A673 (cell line): ENCODE results near the gene YIF1A. TPM values are rescaled to one million over a fixed set of nuclear protein-coding genes. Genes with fewer than 3 reads are reported as not detected.

Experiments used
- BruUV-seq: library from RNA; stranded (reverse); fragments of 400-500 nt; replicated peaks from 2 replicates; lab custom pipeline; 2021; lab: Mats Ljungman, UMichigan
- CTCF ChIA-PET: fragments of 300-600 bp; sonication (Branson Sonifier 250); formaldehyde crosslinking; loops from one replicate; lab custom pipeline; 2022; ENCODE audit warnings: antibody characterized with exemption; lab: Charles Lee
- POLR2A ChIA-PET: fragments of 300-600 bp; sonication (Branson Sonifier 250); formaldehyde crosslinking; loops from one replicate; lab custom pipeline; 2022; ENCODE audit warnings: antibody characterized with exemption; ENCODE audit not compliant: low non-redundant PET; lab: Charles Lee
- DNase-seq: peaks from one replicate; pipeline ENCODE4 v3.0.0-alpha.2; 2015; ENCODE audit warnings: low spot score
- H3K27ac ChIP-seq: fragments of 200-600 bp; sonication (generic); 2 replicates; pipeline ENCODE4 v1.5.1; 2016; ENCODE audit warnings: mixed run types, low read depth, mild to moderate bottlenecking, mixed read lengths, antibody characterized with exemption, low read length; ENCODE audit not compliant: poor library complexity, severe bottlenecking
- H3K27me3 ChIP-seq: fragments of 200-600 bp; sonication (generic); replicated peaks from 2 replicates; pipeline ENCODE4 v1.6.1; 2017; ENCODE audit warnings: mixed run types, low read depth, mild to moderate bottlenecking, mixed read lengths, antibody characterized with exemption, low read length; ENCODE audit not compliant: insufficient read depth, poor library complexity
- H3K36me3 ChIP-seq: fragments of 200-600 bp; sonication (generic); 2 replicates; pipeline ENCODE4 v1.6.1; 2016; ENCODE audit warnings: mixed run types, mild to moderate bottlenecking, mixed read lengths, antibody characterized with exemption, low read length; ENCODE audit not compliant: insufficient read depth, poor library complexity, severe bottlenecking
- H3K4me1 ChIP-seq: fragments of 200-600 bp; sonication (generic); 2 replicates; pipeline ENCODE4 v1.6.1; 2017; ENCODE audit warnings: mixed run types, mild to moderate bottlenecking, mixed read lengths, antibody characterized with exemption, low read length; ENCODE audit not compliant: insufficient read depth, poor library complexity, severe bottlenecking
- H3K4me3 ChIP-seq: fragments of 200-600 bp; sonication (generic); 2 replicates; pipeline ENCODE4 v1.5.1; 2016; ENCODE audit warnings: low read depth, mixed run types, mild to moderate bottlenecking, mixed read lengths, low read length; ENCODE audit not compliant: poor library complexity, severe bottlenecking
- H3K9me3 ChIP-seq: fragments of 200-600 bp; sonication (generic); 2 replicates; pipeline ENCODE4 v1.6.1; 2016; ENCODE audit warnings: mixed run types, low read depth, mild to moderate bottlenecking, mixed read lengths, antibody characterized with exemption, low read length; ENCODE audit not compliant: poor library complexity, severe bottlenecking
- CTCF ChIP-seq: fragments of 300-800, 200-600 bp; sonication (generic); conservative IDR thresholded peaks from 2 replicates; pipeline ENCODE4 v1.5.1; 2017; ENCODE audit warnings: low read depth, mild to moderate bottlenecking, antibody characterized with exemption, low read length, moderate library complexity, mixed read lengths
- EZH2 ChIP-seq: fragments of 200-600 bp; sonication (generic); IDR thresholded peaks from 2 replicates; pipeline ENCODE4 v1.6.1; 2017; ENCODE audit warnings: borderline replicate concordance, low read depth, mild to moderate bottlenecking, mixed read lengths, antibody characterized with exemption, low read length; ENCODE audit not compliant: poor library complexity, severe bottlenecking
- intact Hi-C: fragments of 100-400 bp; cut with micrococcal nuclease; formaldehyde crosslinking; loops from one replicate; pipeline ENCODE4 v1.10.0; 2022; ENCODE audit not compliant: unreplicated experiment
- total RNA-seq: library from RNA; stranded (reverse); gene quantifications from 2 replicates; pipeline ENCODE4 v1.2.3, GENCODE V29; 2021

Gene YIF1A
- total RNA-seq, 1 experiment from 2014 or later: 125 TPM

- H3K4me3 ChIP-seq: no peak overlapping the region
- no peak for DNase-seq
- TF ChIP-seq CTCF: no peak
- TF ChIP-seq EZH2: no peak
- intact Hi-C loops: loop anchor here (5.0 kb wide), 1 partner anchor 102 kb away; no protein-coding TSS in a partner anchor
- no peaks in the 10 kb centered on the region for H3K36me3 ChIP-seq
- ChIA-PET CTCF (no interaction called here), POLR2A (no interaction called here)
- H3K4me1 ChIP-seq: peaks cover 24% of the 10 kb centered on the region
- H3K27ac ChIP-seq: peak overlapping the region; percentile 50
- H3K9me3 ChIP-seq: no peaks in the 10 kb centered on the region
- no TSS peak for BruUV-seq
- H3K27me3 ChIP-seq: no peaks in the 10 kb centered on the region
Measured at GRCh38 chr11:66324664-66325063, 35.7 kb upstream of the YIF1A start.

- no peak for TF ChIP-seq EZH2
- TF ChIP-seq CTCF: no peak
- intact Hi-C loops: no loop called here
- no TSS peak for BruUV-seq
- CTCF ChIA-PET: no interaction called here
- H3K36me3 ChIP-seq: no peaks in the 10 kb centered on the region
- H3K4me3 ChIP-seq: no peak overlapping the region
- no peaks in the 10 kb centered on the region for H3K9me3 ChIP-seq
- peaks cover 29% of the 10 kb centered on the region for H3K4me1 ChIP-seq
- POLR2A ChIA-PET: no interaction called here
- no peak for DNase-seq
- H3K27ac ChIP-seq: no peak overlapping the region
- H3K27me3 ChIP-seq: no peaks in the 10 kb centered on the region
Measured at GRCh38 chr11:66323684-66324083, 34.7 kb upstream of the YIF1A start.

- CTCF ChIA-PET: interaction anchor here (1.5 to 2.0 kb wide), 2 partner anchors 10 to 11 kb away, joined by 4 to 12 read pairs; no protein-coding TSS in a partner anchor
- BruUV-seq: no TSS peak
- no peaks in the 10 kb centered on the region for H3K9me3 ChIP-seq
- no peak for DNase-seq
- intact Hi-C loops: no loop called here
- no peaks in the 10 kb centered on the region for H3K27me3 ChIP-seq
- H3K4me1 ChIP-seq: peaks cover 31% of the 10 kb centered on the region
- POLR2A ChIA-PET: no interaction called here
- TF ChIP-seq CTCF (no peak), EZH2 (no peak)
- H3K27ac ChIP-seq: peak overlapping the region; percentile 56
- H3K36me3 ChIP-seq: no peaks in the 10 kb centered on the region
- no peak overlapping the region for H3K4me3 ChIP-seq
Measured at GRCh38 chr11:66322732-66323427, 33.9 kb upstream of the YIF1A start.
